Transverse colon (tissue), 4 donors: ENCODE data around the gene CDA.

Experiments used
- CTCF ChIP-seq, 5 experiments: fragments of 200-600 bp in 3 of 5; fragments of 450-650 bp in 2 of 5; sonication (generic) in 3 of 5; IDR thresholded peaks; 1 replicate in 2 of 5; 2 replicates in 3 of 5; pipeline ENCODE4 v1.5.1; 2016 to 2017; ENCODE audit warnings: antibody characterized with exemption in 5 of 5, inconsistent platforms in 3 of 5, mild to moderate bottlenecking in 2 of 5, moderate library complexity in 1 of 5
- EP300 ChIP-seq: sonication (generic); formaldehyde crosslinking; IDR thresholded peaks from one replicate; pipeline ENCODE4 v1.6.1; 2017; ENCODE audit warnings: antibody characterized with exemption, low read depth
- POLR2AphosphoS5 ChIP-seq, 3 donors: sonication (generic); formaldehyde crosslinking; IDR thresholded peaks; one replicate each; pipeline ENCODE4 v1.6.1; 2016; ENCODE audit warnings: antibody characterized with exemption in 3 of 3

- TF ChIP-seq CTCF (IDR thresholded peaks at IDR 0.05) (no peak), EP300 (no peak), POLR2AphosphoS5 (IDR thresholded peaks at IDR 0.05) (no peak)
Measured at GRCh38 chr1:20596106-20596505, 7.2 kb downstream of the CDA start.
